Activated CD8-positive, alpha-beta T cell treated with anti-CD3 and anti-CD28 coated beads for 36 hours (primary cell): Measurements from ENCODE around the gene GPX8. TPM values are rescaled to one million over a fixed set of nuclear protein-coding genes. Genes with fewer than 3 reads are reported as not detected.

ENCODE experiments used
- ATAC-seq: fragments of 200-7000 bp; cut with Tn5 transposase; one replicate; pipeline ENCODE4 v1.10.0; 2021; ENCODE audit warnings: mild to moderate bottlenecking, moderate library complexity
- CTCF ChIA-PET: fragments of 350-600 bp; sonication (Branson Sonifier 250); formaldehyde crosslinking; loops from one replicate; lab custom pipeline; 2021; ENCODE audit warnings: antibody characterized with exemption; lab: Charles Lee
- POLR2A ChIA-PET: fragments of 350-600 bp; sonication (Branson Sonifier 250); formaldehyde crosslinking; loops from one replicate; lab custom pipeline; 2021; ENCODE audit warnings: antibody characterized with exemption; lab: Charles Lee
- DNase-seq: peaks from one replicate; pipeline ENCODE4 v3.0.0-alpha.2; 2020
- H3K27ac Mint-ChIP-seq: one replicate; pipeline ENCODE4 v1.8.0; 2021; ENCODE audit warnings: mild to moderate bottlenecking, mixed read lengths
- H3K27me3 Mint-ChIP-seq: one replicate; pipeline ENCODE4 v1.8.0; 2021; ENCODE audit warnings: mixed read lengths
- H3K36me3 Mint-ChIP-seq: one replicate; pipeline ENCODE4 v1.8.0; 2021; ENCODE audit warnings: low read depth, mixed read lengths
- H3K4me1 Mint-ChIP-seq: one replicate; pipeline ENCODE4 v1.8.0; 2021; ENCODE audit warnings: low read depth, mixed read lengths
- H3K4me3 Mint-ChIP-seq: one replicate; pipeline ENCODE4 v1.8.0; 2021; ENCODE audit warnings: mild to moderate bottlenecking, moderate library complexity, mixed read lengths
- H3K9me3 Mint-ChIP-seq: one replicate; pipeline ENCODE4 v1.8.0; 2021; ENCODE audit warnings: mixed read lengths
- CTCF ChIP-seq: fragments of 200-600 bp; IDR thresholded peaks from one replicate; pipeline ENCODE4 v1.8.0; 2022; ENCODE audit warnings: antibody characterized with exemption, mild to moderate bottlenecking
- intact Hi-C: fragments of 100-400 bp; cut with micrococcal nuclease; formaldehyde crosslinking; loops from one replicate; pipeline ENCODE4 v1.10.0; 2022
- total RNA-seq, 2 experiments: library from RNA; stranded (reverse); gene quantifications; one replicate each; pipeline ENCODE4 v1.2.3, GENCODE V29; 2021

The GPX8 gene
- total RNA-seq, 2 experiments from 2014 or later: not detected

GRCh38 chr5:55175781-55176175 lies 15.8 kb downstream of the GPX8 start:
- H3K4me1 Mint-ChIP-seq: peaks cover 31% of the 10 kb centered on the region

GRCh38 chr5:55176176-55176818 lies 16.3 kb downstream of the GPX8 start:
- Mint-ChIP-seq H3K4me3 (peak overlapping the region; percentile 50), H3K9me3 (no peaks in the 10 kb centered on the region), H3K27me3 (peaks cover 60% of the 10 kb centered on the region), H3K27ac (no peak overlapping the region), H3K36me3 (no peaks in the 10 kb centered on the region), H3K4me1 (peaks cover 31% of the 10 kb centered on the region)
- POLR2A ChIA-PET: interaction anchor here (0.9 kb wide), 1 partner anchor 528 kb away, joined by 3 read pairs; no protein-coding TSS in a partner anchor
- DNase-seq (peak; percentile 34), ATAC-seq (peak; percentile 26)
- CTCF ChIA-PET: interaction anchor here (0.8 to 2.1 kb wide), 8 partner anchors 9 to 659 kb away, joined by 3 to 8 read pairs (median 4); partner anchors contain the start of genes CCNO and SNX18
- intact Hi-C loops: no loop called here
- no peak for TF ChIP-seq CTCF

More at GRCh38 chr5:55175781-55176175, 15.8 kb downstream of the GPX8 start:
- peaks cover 56% of the 10 kb centered on the region for H3K27me3 Mint-ChIP-seq
- CTCF ChIA-PET: interaction anchor here (1.1 to 2.1 kb wide), 4 partner anchors 13 to 659 kb away, joined by 3 to 8 read pairs (median 4); partner anchors contain the start of genes CCNO and SNX18
- H3K4me3 Mint-ChIP-seq: peak overlapping the region; percentile 50
- TF ChIP-seq CTCF: no peak
- intact Hi-C loops: no loop called here
- ATAC-seq: no peak
- no peaks in the 10 kb centered on the region for H3K9me3 Mint-ChIP-seq
- H3K27ac Mint-ChIP-seq: no peak overlapping the region
- POLR2A ChIA-PET: interaction anchor here (0.9 kb wide), 1 partner anchor 529 kb away, joined by 3 read pairs; no protein-coding TSS in a partner anchor
- H3K36me3 Mint-ChIP-seq: no peaks in the 10 kb centered on the region
- no peak for DNase-seq

GRCh38 chr5:55177078-55177477 lies 17.1 kb downstream of the GPX8 start:
- peaks cover 67% of the 10 kb centered on the region for H3K27me3 Mint-ChIP-seq
- no peak for DNase-seq
- no peaks in the 10 kb centered on the region for H3K36me3 Mint-ChIP-seq
- no peak overlapping the region for H3K27ac Mint-ChIP-seq
- no peak for ATAC-seq
- H3K4me3 Mint-ChIP-seq: no peak overlapping the region
- H3K9me3 Mint-ChIP-seq: no peaks in the 10 kb centered on the region
- CTCF ChIA-PET: interaction anchor here (0.6 to 2.1 kb wide), 8 partner anchors 9 to 660 kb away, joined by 3 to 8 read pairs (median 5); partner anchors contain the start of gene SNX18
- peaks cover 31% of the 10 kb centered on the region for H3K4me1 Mint-ChIP-seq
- POLR2A ChIA-PET: interaction anchor here (0.6 kb wide), 1 partner anchor 72 kb away, joined by 3 read pairs; no protein-coding TSS in a partner anchor
- intact Hi-C loops: no loop called here
- TF ChIP-seq CTCF: no peak

GRCh38 chr5:55180016-55180415 lies 20.0 kb downstream of the GPX8 start:
- DNase-seq (no peak), ATAC-seq (no peak)
- TF ChIP-seq CTCF: no peak
- Mint-ChIP-seq H3K27ac (no peak overlapping the region), H3K4me1 (peaks cover 15% of the 10 kb centered on the region), H3K27me3 (peaks cover 59% of the 10 kb centered on the region), H3K36me3 (no peaks in the 10 kb centered on the region), H3K9me3 (no peaks in the 10 kb centered on the region), H3K4me3 (no peak overlapping the region)
- ChIA-PET CTCF (interaction anchor here (0.7 to 1.3 kb wide), 3 partner anchors 17 to 512 kb away, joined by 3 read pairs; no protein-coding TSS in a partner anchor), POLR2A (no interaction called here)
- intact Hi-C loops: no loop called here

- no peak overlapping the region for H3K27ac Mint-ChIP-seq
- no peak overlapping the region for H3K4me3 Mint-ChIP-seq
- H3K4me1 Mint-ChIP-seq: no peaks in the 10 kb centered on the region
- H3K36me3 Mint-ChIP-seq: no peaks in the 10 kb centered on the region
- peak; percentile 31 for TF ChIP-seq CTCF
- H3K27me3 Mint-ChIP-seq: peaks cover 44% of the 10 kb centered on the region
- ChIA-PET CTCF (interaction anchor here (0.8 to 2.0 kb wide), 6 partner anchors 11 to 281 kb away, joined by 3 to 5 read pairs (median 4); no protein-coding TSS in a partner anchor), POLR2A (no interaction called here)
- intact Hi-C loops: no loop called here
- H3K9me3 Mint-ChIP-seq: no peaks in the 10 kb centered on the region
- ATAC-seq: no peak
- DNase-seq: no peak
These were observed 27.4 kb downstream of the GPX8 start for GRCh38 chr5:55187370-55187769.
